Tibial nerve (tissue), 3 donors: ENCODE data around the gene THSD1.

Source experiments
- POLR2A ChIP-seq, 2 donors: fragments of 450-650 bp; IDR thresholded peaks; one replicate each; pipeline ENCODE4 v1.6.1; 2017; ENCODE audit warnings: antibody characterized with exemption in 2 of 2, mild to moderate bottlenecking in 2 of 2, moderate library complexity in 2 of 2
- TF ChIP-seq, protein P1 (sequence below), 5 experiments: fragments of 200-600 bp in 3 of 5; fragments of 450-650 bp in 2 of 5; sonication (generic) in 3 of 5; IDR thresholded peaks; one replicate each; pipeline ENCODE4 v1.5.1; 2016 to 2019; ENCODE audit warnings: antibody characterized with exemption in 5 of 5, mild to moderate bottlenecking in 3 of 5, moderate library complexity in 2 of 5

DNA sequence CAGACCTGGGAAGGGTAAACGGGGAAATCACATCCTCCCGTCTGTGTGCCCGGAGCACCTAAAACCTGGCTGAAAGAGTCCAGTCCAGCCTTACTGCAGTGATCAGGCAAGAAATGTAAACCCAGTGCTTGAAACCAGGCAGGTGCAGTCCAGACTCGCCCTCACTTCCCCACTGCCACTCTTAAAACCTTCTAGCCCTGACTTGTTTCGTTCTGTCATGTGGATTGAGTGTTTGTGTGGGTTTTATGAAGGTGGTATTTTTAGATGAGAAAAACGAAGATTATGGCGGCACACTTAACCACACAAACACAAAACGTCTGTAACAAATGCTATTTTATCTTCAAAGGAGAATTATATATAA lies 48.5 kb upstream of the THSD1 start:
- TF ChIP-seq POLR2A (IDR thresholded peaks at IDR 0.05): no peak
- TF ChIP-seq, protein P1, sequence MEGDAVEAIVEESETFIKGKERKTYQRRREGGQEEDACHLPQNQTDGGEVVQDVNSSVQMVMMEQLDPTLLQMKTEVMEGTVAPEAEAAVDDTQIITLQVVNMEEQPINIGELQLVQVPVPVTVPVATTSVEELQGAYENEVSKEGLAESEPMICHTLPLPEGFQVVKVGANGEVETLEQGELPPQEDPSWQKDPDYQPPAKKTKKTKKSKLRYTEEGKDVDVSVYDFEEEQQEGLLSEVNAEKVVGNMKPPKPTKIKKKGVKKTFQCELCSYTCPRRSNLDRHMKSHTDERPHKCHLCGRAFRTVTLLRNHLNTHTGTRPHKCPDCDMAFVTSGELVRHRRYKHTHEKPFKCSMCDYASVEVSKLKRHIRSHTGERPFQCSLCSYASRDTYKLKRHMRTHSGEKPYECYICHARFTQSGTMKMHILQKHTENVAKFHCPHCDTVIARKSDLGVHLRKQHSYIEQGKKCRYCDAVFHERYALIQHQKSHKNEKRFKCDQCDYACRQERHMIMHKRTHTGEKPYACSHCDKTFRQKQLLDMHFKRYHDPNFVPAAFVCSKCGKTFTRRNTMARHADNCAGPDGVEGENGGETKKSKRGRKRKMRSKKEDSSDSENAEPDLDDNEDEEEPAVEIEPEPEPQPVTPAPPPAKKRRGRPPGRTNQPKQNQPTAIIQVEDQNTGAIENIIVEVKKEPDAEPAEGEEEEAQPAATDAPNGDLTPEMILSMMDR (IDR thresholded peaks at IDR 0.05): no peak
